ENCODE measurements around the gene DGKB.
A peak's percentile ranks its signal among the peaks of the same experiment; 100 is the strongest.

The DGKB gene

GRCh38 chr7:14825912-14826311, 76.6 kb downstream of the DGKB start:
- no peak for DNase-seq

GRCh38 chr7:14822481-14822854, 80.1 kb downstream of the DGKB start:
- no peak for DNase-seq

- no peak for DNase-seq
These were observed 80.6 kb downstream of the DGKB start for GRCh38 chr7:14821757-14822480.

GRCh38 chr7:14818871-14819270, 83.7 kb downstream of the DGKB start:
- no peak for DNase-seq

- DNase-seq: no peak
These were observed 84.5 kb downstream of the DGKB start for GRCh38 chr7:14817829-14818614.

- no peak for DNase-seq
These were observed 95.0 kb downstream of the DGKB start for GRCh38 chr7:14807507-14807906.

GRCh38 chr7:14806891-14807290, 95.7 kb downstream of the DGKB start:
- DNase-seq: no peak

- no peak for DNase-seq
These were observed 97.3 kb downstream of the DGKB start for GRCh38 chr7:14805105-14805719.

GRCh38 chr7:14800664-14801063, 101.9 kb downstream of the DGKB start:
- no peak for DNase-seq

GRCh38 chr7:14793151-14793550, 109.4 kb downstream of the DGKB start:
- DNase-seq: no peak

GRCh38 chr7:14787551-14787950, 115.0 kb downstream of the DGKB start:
- DNase-seq: peak in 17 of 56 donors; percentile 1 to 56 (median 21)

- DNase-seq: no peak
These were observed 116.1 kb downstream of the DGKB start for GRCh38 chr7:14786314-14786895.

- no peak for DNase-seq
These were observed 124.7 kb downstream of the DGKB start for GRCh38 chr7:14777806-14778205.

- DNase-seq: no peak
These were observed 126.3 kb downstream of the DGKB start for GRCh38 chr7:14776266-14776665.

- no peak for DNase-seq
These were observed 128.8 kb downstream of the DGKB start for GRCh38 chr7:14773729-14774271.

GRCh38 chr7:14770614-14771013, 131.9 kb downstream of the DGKB start:
- no peak for DNase-seq

GRCh38 chr7:14769261-14769660, 133.3 kb downstream of the DGKB start:
- DNase-seq: no peak

- no peak for DNase-seq
These were observed 134.7 kb downstream of the DGKB start for GRCh38 chr7:14767716-14768425.

- DNase-seq: no peak
These were observed 135.8 kb downstream of the DGKB start for GRCh38 chr7:14766747-14767146.

- no peak for DNase-seq
These were observed 136.8 kb downstream of the DGKB start for GRCh38 chr7:14765731-14766130.

GRCh38 chr7:14762561-14762960, 140.0 kb downstream of the DGKB start:
- DNase-seq: no peak
